Stimulated activated CD8-positive, alpha-beta memory T cell treated with anti-CD3 and anti-CD28 coated beads, Interleukin-4, amount 100 ng/mL, for 24 hours (primary cell): ENCODE data around the gene SP3.

Experiments used
- DNase-seq: peaks from one replicate; pipeline ENCODE4 v3.0.0-alpha.2; 2020; ENCODE audit warnings: low read depth

SP3 gene

DNA sequence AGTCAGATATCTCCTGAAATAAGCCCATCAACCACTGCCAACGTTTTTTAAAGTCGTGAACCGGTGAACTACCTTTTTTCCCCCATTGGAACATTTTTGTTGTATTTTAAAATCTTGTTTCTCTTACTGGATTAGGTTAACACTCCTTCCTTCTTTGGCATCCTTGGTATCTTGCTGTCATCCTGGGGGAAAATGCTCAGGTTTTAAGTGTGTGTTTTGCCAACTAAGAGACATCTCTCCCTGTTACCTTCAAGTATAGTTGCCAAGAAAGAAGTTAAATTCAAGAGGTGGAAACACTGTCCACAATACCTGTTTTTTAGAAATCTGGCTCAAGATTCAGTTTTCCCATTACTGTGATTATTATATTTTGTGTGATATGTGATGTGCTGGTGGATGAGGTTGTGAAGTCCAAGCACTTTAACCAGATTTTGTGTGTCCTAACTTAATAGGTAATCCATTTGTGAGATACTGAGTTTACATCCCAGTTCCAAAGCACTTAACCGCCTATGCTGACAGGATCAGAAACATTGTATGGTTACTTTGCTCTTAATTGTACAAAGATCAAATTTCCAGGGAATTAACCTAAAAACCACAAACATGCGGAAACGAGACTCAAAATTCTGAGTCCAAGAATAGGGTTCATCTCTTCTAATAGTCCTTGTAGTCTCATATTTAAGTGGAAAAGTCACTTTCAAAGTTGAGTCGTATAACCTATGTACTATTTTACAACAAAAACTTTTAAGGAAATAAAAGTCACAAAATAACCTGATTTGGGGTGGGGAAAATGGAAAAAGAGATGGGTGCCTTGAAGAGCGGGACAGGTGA, 1.3 kb upstream of the SP3 start:
- no peak for DNase-seq

DNA sequence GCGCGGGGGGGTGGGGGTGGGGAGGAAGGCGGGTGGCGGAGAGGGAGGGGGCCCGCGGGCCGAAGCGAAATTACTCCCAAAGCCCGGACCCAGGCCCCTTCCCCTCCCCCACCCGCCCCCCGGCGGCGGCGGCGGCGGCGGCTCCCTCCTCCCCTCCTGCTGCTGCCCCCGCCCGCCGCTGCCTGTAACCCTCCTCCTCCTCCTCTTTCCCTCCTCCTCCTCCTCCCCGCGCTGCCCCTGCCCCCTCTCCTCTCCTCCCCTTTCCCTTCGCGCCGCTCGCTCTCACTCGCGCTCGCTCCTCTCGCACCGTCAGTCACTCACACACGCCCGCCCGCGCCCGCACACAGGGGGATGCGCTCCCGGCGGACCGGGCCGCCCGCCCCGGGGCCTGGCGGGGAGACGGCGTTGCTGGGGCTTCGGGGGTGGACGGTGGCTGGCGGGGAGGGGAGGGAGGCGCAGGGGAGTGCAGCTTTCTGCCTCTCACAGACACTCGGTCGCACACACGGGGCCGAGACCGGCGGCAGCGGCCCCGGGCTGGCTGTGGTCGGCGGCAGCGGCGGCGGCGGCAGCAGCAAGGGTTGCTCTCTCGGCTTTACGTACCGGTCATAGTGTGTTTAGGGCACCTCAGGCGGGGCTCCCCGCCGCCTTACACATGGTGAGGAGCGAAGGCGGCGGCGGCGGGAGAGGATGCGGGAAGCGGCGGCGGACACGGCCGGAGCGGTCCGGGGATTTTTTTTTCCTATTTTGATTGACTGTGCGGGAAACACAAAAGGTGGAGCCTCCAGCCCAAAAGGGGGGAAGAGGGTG, 405 bp downstream of the SP3 start:
- DNase-seq = peak; percentile 79

DNA sequence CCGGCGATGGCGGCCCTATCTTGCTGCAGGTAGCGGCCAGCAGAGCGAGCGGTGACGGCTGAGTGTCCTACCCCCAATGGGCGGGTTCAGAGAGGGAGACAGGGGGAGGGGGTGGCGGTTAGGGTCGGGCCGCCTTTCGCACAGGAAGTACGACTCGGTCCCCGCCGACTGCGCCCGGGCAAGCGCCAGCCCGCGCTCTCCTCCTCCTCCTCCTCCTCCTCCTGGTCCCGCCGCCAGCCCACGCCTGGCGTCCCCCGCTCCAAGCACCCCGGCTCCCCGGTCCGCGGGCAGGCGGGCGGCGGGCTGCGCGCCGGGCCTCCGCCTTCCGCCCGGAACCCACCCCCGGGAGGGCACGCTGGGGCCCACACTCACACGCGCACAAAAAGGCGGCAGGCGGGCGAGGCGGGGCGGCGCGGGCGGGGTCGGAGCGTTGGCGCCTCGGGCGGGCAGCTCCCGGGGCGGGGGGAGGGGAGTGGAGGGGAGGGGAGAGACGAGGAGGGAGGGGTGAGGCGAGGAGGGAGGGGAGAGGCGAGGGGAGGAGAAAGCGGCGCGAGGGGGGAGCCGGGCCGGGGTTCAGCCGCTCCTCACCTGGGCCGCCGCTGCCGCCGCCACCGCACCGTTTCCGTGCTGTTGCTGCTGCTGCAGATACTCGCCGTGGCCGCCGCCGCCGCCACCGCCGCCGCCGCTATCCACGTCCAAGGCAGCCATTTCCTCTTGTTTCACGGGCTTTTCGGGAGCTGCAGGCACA, 1.2 kb downstream of the SP3 start:
- DNase-seq = peak; percentile 88

DNA sequence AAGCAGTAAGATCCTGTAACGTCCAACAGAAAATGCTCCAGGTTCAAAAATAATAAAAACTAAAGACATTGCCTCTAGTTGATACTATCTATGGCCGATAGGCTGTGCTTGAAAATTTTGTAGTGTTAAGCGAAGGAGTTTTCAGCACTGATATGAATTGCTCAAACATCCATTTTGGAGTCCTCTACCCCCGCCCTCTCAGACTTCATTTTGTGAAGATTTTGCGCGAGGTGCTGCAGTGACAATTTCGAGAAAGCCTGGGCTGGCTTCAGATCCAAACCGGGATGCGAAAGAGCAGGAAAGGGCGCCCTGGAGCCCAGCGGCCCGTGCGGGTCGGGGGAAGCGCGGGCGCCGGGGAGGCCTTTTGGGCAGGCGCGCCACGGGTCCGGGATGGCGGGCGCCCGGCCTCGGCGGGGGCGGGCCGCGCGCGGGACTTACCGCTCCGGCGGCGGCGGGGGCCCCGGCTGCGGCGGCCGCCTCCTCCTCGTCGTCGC, 1.8 kb downstream of the SP3 start:
- DNase-seq = no peak

DNA sequence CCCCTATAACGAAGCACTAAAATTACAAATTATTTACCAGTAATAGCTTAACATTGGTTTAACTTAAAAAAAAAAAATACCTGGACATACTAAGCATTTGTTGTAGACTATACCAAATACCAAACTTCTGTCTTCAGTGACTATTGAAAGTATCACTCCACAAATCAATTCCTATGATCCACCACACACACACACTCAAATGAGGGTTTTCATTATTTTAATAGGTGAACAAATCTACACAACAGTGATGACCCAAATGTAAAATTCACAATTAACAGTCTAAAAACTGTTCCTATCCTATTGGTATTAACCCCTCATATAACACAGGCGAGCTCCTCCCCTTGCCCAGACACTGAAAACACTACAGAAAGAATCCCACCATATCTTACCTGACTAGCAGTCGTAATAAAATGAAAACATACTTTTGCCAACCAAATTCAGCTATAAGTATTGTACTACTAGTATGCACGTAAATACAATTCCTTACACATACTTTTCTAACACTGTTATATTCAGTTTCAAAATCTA, 2.5 kb downstream of the SP3 start:
- DNase-seq = no peak

DNA sequence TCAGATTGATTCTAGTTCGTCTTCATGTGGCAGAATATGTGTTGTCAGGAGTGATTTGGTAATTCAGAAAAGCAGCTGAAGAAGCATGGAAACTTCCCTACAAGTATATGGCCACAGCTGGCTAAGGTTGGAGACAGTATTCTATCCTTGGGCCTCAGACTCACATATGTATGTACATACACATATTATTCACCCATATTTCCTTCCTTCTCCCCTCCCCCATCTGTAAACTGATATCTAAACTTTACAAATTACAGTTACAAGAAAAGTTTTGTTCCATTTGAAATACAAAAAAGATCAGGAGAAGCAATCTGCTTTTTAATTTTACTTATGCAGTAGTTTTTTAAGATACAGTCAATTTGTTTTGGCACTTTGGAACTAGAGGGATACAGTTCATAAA, 3.1 kb downstream of the SP3 start:
- DNase-seq = no peak

DNA sequence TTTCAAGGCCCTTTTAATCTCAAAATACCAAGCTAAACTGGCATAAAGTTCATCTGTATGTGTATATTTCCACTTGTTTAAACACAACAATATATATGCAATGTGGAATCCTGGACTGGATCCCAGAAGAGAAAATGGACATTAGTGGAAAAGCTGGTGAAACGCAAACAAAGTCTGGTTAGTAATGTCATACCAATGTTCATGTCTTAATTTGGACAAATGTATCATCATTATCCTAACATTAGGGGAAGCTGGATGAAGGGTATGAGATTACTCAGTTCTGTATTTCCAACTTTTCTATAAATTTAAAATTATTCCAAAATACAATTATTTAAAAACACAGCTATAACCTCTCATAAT, 3.8 kb downstream of the SP3 start:
- no peak for DNase-seq

GRCh38 chr2:173959909-173960308, 5.3 kb downstream of the SP3 start:
- DNase-seq = no peak

DNA sequence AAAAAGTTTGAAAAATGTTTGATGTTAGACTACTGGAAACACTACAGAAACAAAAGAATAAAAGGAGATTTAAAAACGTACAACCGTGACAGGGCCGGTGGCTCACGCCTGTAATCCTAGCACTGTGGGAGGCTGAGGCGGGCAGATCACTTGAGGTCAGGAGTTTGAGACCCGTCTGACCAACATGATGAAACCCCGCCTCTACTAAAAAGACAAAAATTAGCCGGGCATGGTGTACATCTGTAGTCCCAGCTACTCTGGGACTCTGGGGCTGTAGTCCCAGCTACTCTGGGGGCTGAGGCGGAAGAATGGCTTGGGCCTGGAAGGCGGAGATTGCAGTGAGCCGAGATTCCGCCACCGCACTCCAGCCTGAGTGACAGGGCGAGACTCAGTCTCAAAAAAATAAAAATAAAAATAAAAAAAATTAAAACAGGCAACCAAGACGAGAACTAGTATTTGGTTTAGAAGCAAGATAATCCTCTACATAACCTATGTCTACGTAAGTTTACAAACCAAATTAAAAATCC, 5.8 kb downstream of the SP3 start:
- no peak for DNase-seq

DNA sequence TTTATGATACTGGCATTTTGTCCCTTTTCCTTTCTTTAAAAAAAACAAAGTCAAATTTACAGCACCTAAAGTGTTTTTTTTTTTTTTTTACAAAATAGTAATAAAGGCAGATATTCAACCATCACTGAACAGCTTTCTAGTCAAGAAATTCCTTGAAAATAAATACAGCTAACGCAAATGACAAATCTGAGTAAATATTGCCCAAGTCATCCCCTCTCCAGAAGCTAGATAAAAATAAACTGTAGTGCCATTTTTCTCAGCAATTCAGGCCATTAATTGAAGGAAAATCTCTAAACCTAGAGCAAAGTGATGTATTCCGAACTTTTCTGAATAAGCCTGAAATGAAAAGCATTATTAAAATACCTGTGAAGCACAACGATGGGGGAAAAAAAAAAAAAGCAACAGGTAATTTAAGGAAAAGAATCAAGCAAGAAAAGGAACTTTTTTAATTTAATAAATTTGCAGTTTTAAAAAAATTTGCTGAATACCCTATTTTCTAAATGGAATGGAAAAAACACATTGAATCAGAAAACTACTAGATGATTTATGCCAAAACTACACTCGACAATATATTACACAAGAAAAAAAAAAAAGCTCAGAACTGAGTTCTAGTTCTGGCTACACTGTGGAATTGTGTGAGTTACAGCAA, 6.9 kb downstream of the SP3 start:
- no peak for DNase-seq

- no peak for DNase-seq
Measured at GRCh38 chr2:173957517-173957916, 7.7 kb downstream of the SP3 start.

DNA sequence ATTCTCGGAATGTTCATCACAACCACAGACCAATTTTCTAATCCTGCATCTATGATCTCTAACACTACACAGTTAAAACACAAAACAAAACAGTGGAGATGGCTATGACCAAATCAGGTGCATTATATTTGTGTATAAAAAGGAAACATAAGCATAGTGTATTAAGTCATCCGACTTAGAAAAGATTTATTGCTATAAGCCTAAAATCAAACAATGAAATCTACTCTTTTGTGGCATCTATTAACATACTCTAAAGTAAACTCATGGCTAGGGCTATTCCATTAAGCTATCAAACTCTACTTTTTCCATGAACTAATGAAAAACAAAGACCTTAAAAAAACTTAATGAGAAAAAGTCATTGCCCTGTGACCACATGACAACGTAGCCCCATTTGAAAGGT, 8.7 kb downstream of the SP3 start:
- no peak for DNase-seq

- no peak for DNase-seq
Measured at GRCh38 chr2:173955867-173956266, 9.3 kb downstream of the SP3 start.

- no peak for DNase-seq
Measured at GRCh38 chr2:173955004-173955403, 10.2 kb downstream of the SP3 start.

GRCh38 chr2:173953047-173953424, 12.1 kb downstream of the SP3 start:
- DNase-seq = no peak

GRCh38 chr2:173952267-173953046, 12.7 kb downstream of the SP3 start:
- no peak for DNase-seq

GRCh38 chr2:173948842-173949241, 16.3 kb downstream of the SP3 start:
- no peak for DNase-seq

GRCh38 chr2:173948198-173948597, 17.0 kb downstream of the SP3 start:
- DNase-seq = no peak

DNA sequence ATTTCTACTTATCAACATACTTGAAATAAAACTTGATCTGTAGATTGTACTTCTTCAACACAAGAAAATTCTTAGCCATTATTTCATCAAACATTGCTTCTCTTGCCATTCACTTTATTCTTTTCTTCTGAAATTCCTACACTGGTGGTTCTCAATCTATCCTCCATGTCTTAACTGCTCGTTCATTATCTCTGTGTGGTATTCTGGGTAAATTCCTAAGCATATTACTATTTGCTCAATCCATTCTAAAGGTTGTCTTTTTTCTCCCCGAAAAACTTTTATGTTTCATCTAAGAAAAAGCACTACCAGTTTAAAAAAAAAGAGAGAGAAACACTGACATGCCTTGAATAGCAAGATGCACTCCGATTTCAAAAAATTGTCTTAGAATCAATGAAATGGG, 18.0 kb downstream of the SP3 start:
- no peak for DNase-seq

GRCh38 chr2:173943738-173944137, 21.4 kb downstream of the SP3 start:
- no peak for DNase-seq
